Muscle layer of duodenum (tissue), 2 donors: Measurements from ENCODE around the gene LY9.
"Not testable (repeated sequence)": the region's sequence is repeated elsewhere in the genome, so short reads cannot be mapped to it uniquely, and the experiment has no call there.

Source experiments
- H3K27ac ChIP-seq: one replicate; pipeline ENCODE4 v1.7.0; 2013; ENCODE audit warnings: mild to moderate bottlenecking, low read length
- H3K27me3 ChIP-seq: one replicate; pipeline ENCODE4 v1.7.0; 2013; ENCODE audit warnings: low read depth, mild to moderate bottlenecking, control low read depth, low read length
- H3K36me3 ChIP-seq, 2 donors: one replicate each; pipeline ENCODE4 v1.7.0; 2013; ENCODE audit warnings: low read length in 2 of 2, control low read depth in 1 of 2, mild to moderate bottlenecking in 1 of 2; ENCODE audit not compliant: insufficient read depth in 2 of 2, control insufficient read depth in 1 of 2
- H3K4me1 ChIP-seq, 2 donors: one replicate each; pipeline ENCODE4 v1.7.0; 2013; ENCODE audit warnings: low read length in 2 of 2, mild to moderate bottlenecking in 2 of 2, control low read depth in 1 of 2, moderate library complexity in 1 of 2; ENCODE audit not compliant: insufficient read depth in 2 of 2, control insufficient read depth in 1 of 2
- H3K4me3 ChIP-seq, 2 donors: one replicate each; pipeline ENCODE4 v1.7.0; 2013; ENCODE audit warnings: low read length in 2 of 2, low read depth in 1 of 2, mild to moderate bottlenecking in 1 of 2
- H3K9me3 ChIP-seq, 2 donors: one replicate each; pipeline ENCODE4 v1.7.0; 2013; ENCODE audit warnings: low read length in 2 of 2, control low read depth in 1 of 2, mild to moderate bottlenecking in 1 of 2; ENCODE audit not compliant: control insufficient read depth in 1 of 2
- donor health status: healthy.

Gene LY9

GRCh38 chr1:160859166-160859565, 63.2 kb downstream of the LY9 start:
- Histone ChIP-seq H3K36me3 (no peaks in the 10 kb centered on the region), H3K4me1 (no peaks in the 10 kb centered on the region), H3K27ac (no peak overlapping the region), H3K27me3 (no peaks in the 10 kb centered on the region), H3K9me3 (no peaks in the 10 kb centered on the region), H3K4me3 (no peak overlapping the region)

DNA sequence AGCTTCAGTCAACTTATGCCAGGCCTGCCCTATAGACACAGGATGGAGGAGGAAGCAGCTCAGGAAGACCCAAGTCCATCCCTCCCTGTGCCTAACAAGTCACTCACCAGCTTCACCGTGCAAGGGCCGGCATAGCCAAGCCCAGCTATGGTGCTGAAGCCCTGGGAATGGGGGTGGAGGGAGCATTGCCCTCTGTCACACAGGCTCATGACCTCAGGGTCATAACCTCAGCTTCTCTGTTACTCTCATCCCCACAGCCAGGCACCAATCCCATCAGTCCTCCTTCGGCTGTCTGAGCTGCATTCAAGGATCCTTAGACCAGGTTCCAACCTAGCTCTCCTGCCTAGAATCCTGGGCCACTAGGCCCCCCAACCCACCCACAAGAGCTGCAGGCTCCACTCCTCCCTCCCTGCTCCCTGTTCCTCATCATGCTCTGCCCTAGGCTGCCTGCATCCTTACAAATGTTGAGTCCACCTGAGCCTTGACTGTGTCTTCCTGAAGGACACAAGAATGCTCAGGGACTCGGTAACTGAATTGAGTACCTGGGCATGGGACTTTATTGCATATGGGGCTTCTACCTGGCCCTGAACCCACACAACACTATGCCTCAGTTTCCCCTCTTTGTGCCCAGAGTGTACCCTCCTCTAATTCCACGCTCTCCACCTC, 65.0 kb downstream of the LY9 start:
- no peaks in the 10 kb centered on the region for H3K27me3 ChIP-seq
- H3K9me3 ChIP-seq, result no peaks in the 10 kb centered on the region
- H3K36me3 ChIP-seq, result no peaks in the 10 kb centered on the region
- H3K27ac ChIP-seq, result no peak overlapping the region
- no peak overlapping the region for H3K4me3 ChIP-seq
- no peaks in the 10 kb centered on the region for H3K4me1 ChIP-seq

GRCh38 chr1:160862203-160863060, 66.5 kb downstream of the LY9 start, which contains the start of gene CD244:
CD244 (minus strand) TSS chr1:160862887; CDS start chr1:160862677, 210 bp downstream.
- H3K27ac ChIP-seq, result peak within 1 kb of the TSS; percentile 31
- no peaks in the 10 kb centered on the region for H3K9me3 ChIP-seq
- H3K4me3 ChIP-seq, result peak within 1 kb of the TSS in 1 of 2 donors; percentile 30
- H3K27me3 ChIP-seq, result no peaks in the 10 kb centered on the region
- no peaks in the 10 kb centered on the region for H3K36me3 ChIP-seq
- no peaks in the 10 kb centered on the region for H3K4me1 ChIP-seq

GRCh38 chr1:160863061-160863773, 67.2 kb downstream of the LY9 start:
- Histone ChIP-seq H3K27me3 (no peaks in the 10 kb centered on the region), H3K36me3 (no peaks in the 10 kb centered on the region), H3K27ac (no peak overlapping the region), H3K4me3 (no peak overlapping the region), H3K9me3 (no peaks in the 10 kb centered on the region), H3K4me1 (no peaks in the 10 kb centered on the region)

- Histone ChIP-seq H3K27me3 (no peaks in the 10 kb centered on the region), H3K4me1 (no peaks in the 10 kb centered on the region), H3K27ac (no peak overlapping the region), H3K4me3 (no peak overlapping the region), H3K36me3 (no peaks in the 10 kb centered on the region), H3K9me3 (no peaks in the 10 kb centered on the region)
Observed at GRCh38 chr1:160863774-160864131, 67.8 kb downstream of the LY9 start.

DNA sequence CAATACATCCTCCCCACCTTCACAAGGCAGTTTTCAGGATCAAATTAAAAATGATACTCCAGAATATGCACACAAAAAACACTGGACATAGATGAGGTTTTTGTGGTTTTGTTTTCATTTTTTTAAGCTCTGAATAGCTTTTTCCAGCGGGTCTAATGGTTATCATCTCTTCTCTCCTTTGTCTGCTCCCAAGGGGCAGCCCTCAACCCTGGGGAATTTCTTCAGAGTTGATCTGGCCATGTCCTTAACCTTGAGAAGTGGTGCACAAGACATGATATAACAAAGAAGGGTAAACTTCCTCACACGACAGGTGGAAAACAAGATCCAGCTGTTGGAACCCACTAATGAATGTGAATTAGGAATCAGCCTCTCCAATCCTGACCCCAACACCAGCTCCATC, 68.2 kb downstream of the LY9 start:
- no peak overlapping the region for H3K4me3 ChIP-seq
- no peaks in the 10 kb centered on the region for H3K27me3 ChIP-seq
- H3K36me3 ChIP-seq, result no peaks in the 10 kb centered on the region
- no peaks in the 10 kb centered on the region for H3K9me3 ChIP-seq
- H3K27ac ChIP-seq, result no peak overlapping the region
- H3K4me1 ChIP-seq, result no peaks in the 10 kb centered on the region

GRCh38 chr1:160865337-160865736, 69.4 kb downstream of the LY9 start:
- no peaks in the 10 kb centered on the region for H3K27me3 ChIP-seq
- H3K4me3 ChIP-seq, result no peak overlapping the region
- no peaks in the 10 kb centered on the region for H3K4me1 ChIP-seq
- H3K27ac ChIP-seq, result no peak overlapping the region
- H3K9me3 ChIP-seq, result no peaks in the 10 kb centered on the region
- H3K36me3 ChIP-seq, result no peaks in the 10 kb centered on the region

DNA sequence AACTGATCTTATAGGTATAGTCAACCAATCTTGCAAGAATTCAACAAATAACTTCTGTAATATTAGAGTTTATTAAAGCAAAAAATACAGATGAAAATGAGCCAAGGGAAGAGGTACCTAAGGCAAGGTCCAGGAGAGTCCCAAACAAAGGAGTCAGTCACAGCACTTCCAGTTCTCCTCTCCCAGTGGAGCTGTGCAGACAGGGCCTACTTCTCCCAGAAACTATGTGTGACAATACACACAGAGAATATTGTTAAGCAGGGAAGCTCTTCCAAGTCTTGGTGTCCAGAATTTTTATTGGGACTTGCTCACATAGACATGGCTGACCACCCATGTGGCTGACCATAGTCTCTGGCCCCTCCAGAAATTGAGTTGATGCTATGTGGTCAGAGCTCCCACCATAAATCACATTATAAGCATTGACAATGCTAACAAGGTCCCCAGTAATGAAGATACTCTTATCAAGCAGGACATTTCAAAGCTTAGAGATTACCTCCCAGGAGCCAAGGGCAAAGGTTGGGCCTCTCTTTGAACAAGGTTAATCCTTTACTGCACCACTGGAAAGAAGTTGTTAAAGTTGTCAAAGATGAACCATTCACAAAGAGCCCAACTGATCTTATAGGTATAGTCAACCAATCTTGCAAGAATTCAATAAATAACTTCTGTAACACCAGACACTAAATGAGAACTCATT, 70.2 kb downstream of the LY9 start:
- Histone ChIP-seq H3K27me3 (no peaks in the 10 kb centered on the region), H3K9me3 (no peaks in the 10 kb centered on the region), H3K4me3 (no peak overlapping the region), H3K4me1 (no peaks in the 10 kb centered on the region), H3K27ac (no peak overlapping the region), H3K36me3 (no peaks in the 10 kb centered on the region)

DNA sequence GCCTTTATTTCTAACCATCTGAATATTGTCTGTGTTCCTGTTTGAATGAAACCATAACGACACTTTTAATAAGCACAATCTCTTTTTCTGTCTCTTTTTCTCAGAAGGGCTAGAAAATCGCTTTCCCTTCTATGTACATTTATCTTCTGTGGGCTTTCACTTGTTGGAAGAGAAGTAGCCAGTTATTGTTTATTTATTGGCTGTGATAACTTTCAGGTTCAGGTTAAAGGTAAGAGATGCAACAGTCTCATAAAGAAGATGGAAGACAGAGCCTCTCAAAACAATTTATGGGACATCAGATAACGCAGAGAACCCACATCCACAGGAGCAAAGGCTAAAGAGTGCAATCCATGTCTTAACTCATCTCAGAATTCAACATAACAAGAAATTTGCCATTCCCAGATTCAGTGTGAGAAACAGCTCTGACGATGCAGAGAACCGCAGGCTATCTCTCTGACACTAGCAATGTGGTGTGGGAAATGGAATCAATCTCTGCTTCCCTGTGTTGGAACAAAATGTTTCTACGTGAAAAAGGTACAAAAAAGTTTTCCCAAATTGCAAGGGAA, 70.8 kb downstream of the LY9 start:
- H3K4me3 ChIP-seq, result no peak overlapping the region
- no peaks in the 10 kb centered on the region for H3K36me3 ChIP-seq
- no peak overlapping the region for H3K27ac ChIP-seq
- H3K9me3 ChIP-seq, result no peaks in the 10 kb centered on the region
- H3K27me3 ChIP-seq, result no peaks in the 10 kb centered on the region
- H3K4me1 ChIP-seq, result no peaks in the 10 kb centered on the region

DNA sequence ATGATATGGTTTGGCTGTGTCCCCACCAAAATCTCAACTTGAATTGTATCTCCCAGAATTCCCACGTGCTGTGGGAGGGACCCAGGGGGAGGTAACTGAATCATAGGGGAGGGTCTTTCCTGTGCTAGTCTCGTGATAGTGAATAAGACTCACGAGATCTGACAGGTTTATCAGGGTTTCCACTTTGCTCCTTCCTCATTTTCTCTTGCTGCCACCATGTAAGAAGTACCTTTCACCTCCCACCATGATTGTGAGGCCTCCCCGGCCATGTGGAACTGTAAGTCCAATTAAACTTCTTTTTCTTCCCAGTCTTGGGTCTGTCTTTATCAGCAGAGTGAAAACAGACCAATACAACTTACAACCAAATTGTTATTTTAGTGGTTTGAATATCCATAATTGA, 71.7 kb downstream of the LY9 start:
- not testable (repeated sequence) for H3K27ac ChIP-seq, H3K4me3 ChIP-seq, H3K4me1 ChIP-seq, H3K36me3 ChIP-seq, H3K9me3 ChIP-seq, H3K27me3 ChIP-seq

- Histone ChIP-seq H3K27me3 (no peaks in the 10 kb centered on the region), H3K4me1 (no peaks in the 10 kb centered on the region), H3K27ac (no peak overlapping the region), H3K4me3 (no peak overlapping the region), H3K9me3 (no peaks in the 10 kb centered on the region), H3K36me3 (no peaks in the 10 kb centered on the region)
Observed at GRCh38 chr1:160868141-160868540, 72.2 kb downstream of the LY9 start.
